ENCODE measurements around the gene NR5A1.

Gene NR5A1

GRCh38 chr9:124497441-124497840 is 9.8 kb downstream of the NR5A1 start:
- DNase-seq = no peak
- Histone ChIP-seq H3K27me3 (replicated peaks) (peaks cover 40% of the 10 kb centered on the region), H3K36me3 (replicated peaks) (no peaks in the 10 kb centered on the region), H3K27ac (no peak overlapping the region), H3K4me3 (ENCODE audit: low read depth, low read length) (no peak overlapping the region)
- in situ Hi-C loops (cut with HindIII; ENCODE audit: low pct_ligation_motif_present, low sequenced_read_pairs) = no loop called here
- TF ChIP-seq CTCF (IDR thresholded peaks at IDR 0.05; ENCODE audit: low read depth, low read length, missing control alignments) = no peak

GRCh38 chr9:124496463-124496862 is 10.7 kb downstream of the NR5A1 start:
- in situ Hi-C loops (cut with HindIII; ENCODE audit: low pct_ligation_motif_present, low sequenced_read_pairs) = no loop called here
- Histone ChIP-seq H3K36me3 (replicated peaks) (no peaks in the 10 kb centered on the region), H3K27ac (no peak overlapping the region), H3K27me3 (replicated peaks) (peaks cover 30% of the 10 kb centered on the region), H3K4me3 (ENCODE audit: low read depth, low read length) (no peak overlapping the region)
- DNase-seq = no peak
- no peak for TF ChIP-seq CTCF (IDR thresholded peaks at IDR 0.05; ENCODE audit: low read depth, low read length, missing control alignments)

GRCh38 chr9:124496075-124496449 is 11.1 kb downstream of the NR5A1 start:
- peaks cover 26% of the 10 kb centered on the region for H3K27me3 ChIP-seq (replicated peaks)
- H3K27ac ChIP-seq = no peak overlapping the region
- no peak overlapping the region for H3K4me3 ChIP-seq (ENCODE audit: low read depth, low read length)
- TF ChIP-seq CTCF (IDR thresholded peaks at IDR 0.05; ENCODE audit: low read depth, low read length, missing control alignments) = no peak
- DNase-seq = no peak
- in situ Hi-C loops (cut with HindIII; ENCODE audit: low pct_ligation_motif_present, low sequenced_read_pairs) = no loop called here
- H3K36me3 ChIP-seq (replicated peaks) = no peaks in the 10 kb centered on the region

- no peak for TF ChIP-seq CTCF (IDR thresholded peaks at IDR 0.05; ENCODE audit: low read depth, low read length, missing control alignments)
- peaks cover 20% of the 10 kb centered on the region for H3K27me3 ChIP-seq (replicated peaks)
- in situ Hi-C loops (cut with HindIII; ENCODE audit: low pct_ligation_motif_present, low sequenced_read_pairs) = no loop called here
- H3K4me3 ChIP-seq (ENCODE audit: low read depth, low read length) = no peak overlapping the region
- no peak overlapping the region for H3K27ac ChIP-seq
- no peaks in the 10 kb centered on the region for H3K36me3 ChIP-seq (replicated peaks)
- DNase-seq = no peak
These were observed 11.8 kb downstream of the NR5A1 start for GRCh38 chr9:124495126-124496074.

GRCh38 chr9:124493794-124494479 is 13.3 kb downstream of the NR5A1 start:
- DNase-seq = no peak
- no peak for TF ChIP-seq CTCF (IDR thresholded peaks at IDR 0.05; ENCODE audit: low read depth, low read length, missing control alignments)
- Histone ChIP-seq H3K27ac (no peak overlapping the region), H3K36me3 (replicated peaks) (no peaks in the 10 kb centered on the region), H3K27me3 (replicated peaks) (peaks cover 15% of the 10 kb centered on the region), H3K4me3 (ENCODE audit: low read depth, low read length) (no peak overlapping the region)
- in situ Hi-C loops (cut with HindIII; ENCODE audit: low pct_ligation_motif_present, low sequenced_read_pairs) = no loop called here
